Measurements from ENCODE around the gene BPIFB2.

Gene BPIFB2

GRCh38 chr20:33022289-33022688 is 14.8 kb downstream of the BPIFB2 start:
- Histone ChIP-seq H3K27me3 (replicated peaks) (no peaks in the 10 kb centered on the region), H3K36me3 (replicated peaks) (no peaks in the 10 kb centered on the region), H3K4me3 (ENCODE audit: low read depth, low read length) (no peak overlapping the region), H3K27ac (no peak overlapping the region)
- DNase-seq = no peak
- TF ChIP-seq CTCF (IDR thresholded peaks at IDR 0.05; ENCODE audit: low read depth, low read length, missing control alignments) = no peak
- in situ Hi-C loops (cut with HindIII; ENCODE audit: low pct_ligation_motif_present, low sequenced_read_pairs) = no loop called here

- in situ Hi-C loops (cut with HindIII; ENCODE audit: low pct_ligation_motif_present, low sequenced_read_pairs) = no loop called here
- Histone ChIP-seq H3K27ac (no peak overlapping the region), H3K36me3 (replicated peaks) (no peaks in the 10 kb centered on the region), H3K4me3 (ENCODE audit: low read depth, low read length) (no peak overlapping the region), H3K27me3 (replicated peaks) (no peaks in the 10 kb centered on the region)
- DNase-seq = no peak
- no peak for TF ChIP-seq CTCF (IDR thresholded peaks at IDR 0.05; ENCODE audit: low read depth, low read length, missing control alignments)
Measured at GRCh38 chr20:33022694-33023438, 15.4 kb downstream of the BPIFB2 start.

- TF ChIP-seq CTCF (IDR thresholded peaks at IDR 0.05; ENCODE audit: low read depth, low read length, missing control alignments) = no peak
- DNase-seq = no peak
- H3K36me3 ChIP-seq (replicated peaks) = no peaks in the 10 kb centered on the region
- in situ Hi-C loops (cut with HindIII; ENCODE audit: low pct_ligation_motif_present, low sequenced_read_pairs) = no loop called here
- no peak overlapping the region for H3K27ac ChIP-seq
- no peak overlapping the region for H3K4me3 ChIP-seq (ENCODE audit: low read depth, low read length)
- H3K27me3 ChIP-seq (replicated peaks) = no peaks in the 10 kb centered on the region
Measured at GRCh38 chr20:33023439-33024242, 16.1 kb downstream of the BPIFB2 start.

DNA sequence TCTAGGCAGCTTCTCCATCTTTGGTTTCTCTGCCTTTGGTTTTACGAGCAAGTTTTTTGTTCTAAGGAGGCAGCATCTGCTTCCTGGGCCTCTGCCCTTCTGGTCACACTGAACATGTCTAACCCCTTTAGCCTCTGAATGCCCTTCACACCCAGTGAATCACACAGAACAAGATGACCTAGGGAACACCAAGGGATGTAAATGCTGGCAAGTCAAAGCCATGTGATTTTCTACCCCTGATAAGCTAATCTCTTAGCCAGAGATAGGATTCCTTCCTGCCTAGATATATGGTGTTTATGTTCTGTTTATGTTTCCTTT is 16.7 kb downstream of the BPIFB2 start:
- DNase-seq = no peak
- Histone ChIP-seq H3K4me3 (ENCODE audit: low read depth, low read length) (no peak overlapping the region), H3K27me3 (replicated peaks) (no peaks in the 10 kb centered on the region), H3K36me3 (replicated peaks) (no peaks in the 10 kb centered on the region), H3K27ac (no peak overlapping the region)
- TF ChIP-seq CTCF (IDR thresholded peaks at IDR 0.05; ENCODE audit: low read depth, low read length, missing control alignments) = no peak
- in situ Hi-C loops (cut with HindIII; ENCODE audit: low pct_ligation_motif_present, low sequenced_read_pairs) = no loop called here

DNA sequence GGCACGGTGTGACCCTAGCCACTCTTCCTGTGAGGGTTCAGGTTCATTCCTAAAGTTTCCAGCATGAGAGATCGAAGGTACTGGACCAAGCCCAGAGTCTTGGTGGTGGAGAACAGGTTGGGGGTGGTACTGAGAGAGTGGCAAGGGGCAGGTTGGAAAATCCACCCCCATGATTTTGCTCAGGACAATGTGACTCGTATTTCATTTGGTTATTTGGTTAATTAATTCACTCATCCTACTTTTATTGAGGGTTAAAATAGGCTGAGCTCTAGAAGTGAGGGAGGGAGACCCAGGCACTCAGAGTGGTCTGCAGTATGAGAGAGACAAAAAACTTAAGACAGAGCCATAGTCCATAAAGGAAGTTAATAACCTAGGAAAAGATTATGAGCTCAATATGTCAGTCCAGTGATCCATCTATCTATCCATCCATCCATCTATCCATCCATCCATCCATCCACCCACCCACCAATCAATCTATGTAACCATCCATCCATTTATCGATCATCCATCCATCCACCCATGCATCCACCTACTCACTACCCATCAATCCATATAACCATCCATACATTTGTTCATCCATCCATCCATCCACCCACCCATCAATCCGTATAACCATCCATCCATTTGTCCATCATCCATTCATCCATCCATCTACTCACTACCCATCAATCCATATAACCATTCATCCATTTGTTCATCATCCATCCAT is 17.3 kb downstream of the BPIFB2 start:
- Histone ChIP-seq H3K36me3 (replicated peaks) (no peaks in the 10 kb centered on the region), H3K27me3 (replicated peaks) (no peaks in the 10 kb centered on the region), H3K27ac (no peak overlapping the region), H3K4me3 (ENCODE audit: low read depth, low read length) (no peak overlapping the region)
- in situ Hi-C loops (cut with HindIII; ENCODE audit: low pct_ligation_motif_present, low sequenced_read_pairs) = no loop called here
- TF ChIP-seq CTCF (IDR thresholded peaks at IDR 0.05; ENCODE audit: low read depth, low read length, missing control alignments) = no peak
- DNase-seq = no peak
